Osteoblast (primary cell): ENCODE measurements around the gene CACNA1C. TPM values are rescaled to one million over a fixed set of nuclear protein-coding genes. Genes with fewer than 3 reads are reported as not detected.
A peak's percentile ranks its signal among the peaks of the same experiment; 100 is the strongest.

Experiments
- DNase-seq: peaks from one replicate; pipeline ENCODE4 v3.0.0; 2011; ENCODE audit warnings: low spot score, mixed read lengths; ENCODE audit not compliant: insufficient read length; ENCODE audit errors: missing footprints
- H2AFZ ChIP-seq: 2 replicates; pipeline ENCODE4 v1.6.0; 2011; ENCODE audit warnings: mild to moderate bottlenecking, low read length
- H3K27ac ChIP-seq: 2 replicates; pipeline ENCODE4 v1.5.1; 2011; ENCODE audit warnings: mild to moderate bottlenecking, low read depth, low read length, moderate library complexity
- H3K27me3 ChIP-seq: 2 replicates; pipeline ENCODE4 v1.6.0; 2012; ENCODE audit warnings: mild to moderate bottlenecking, control low read depth, inconsistent platforms, low read length, moderate library complexity; ENCODE audit not compliant: insufficient read depth
- H3K36me3 ChIP-seq: 2 replicates; pipeline ENCODE4 v1.5.1; 2011; ENCODE audit warnings: mild to moderate bottlenecking, low read length, control low read depth, moderate library complexity; ENCODE audit not compliant: insufficient read depth
- H3K4me1 ChIP-seq: 2 replicates; pipeline ENCODE4 v1.5.1; 2011; ENCODE audit warnings: mild to moderate bottlenecking, low read length, control low read depth, moderate library complexity; ENCODE audit not compliant: insufficient read depth
- H3K4me2 ChIP-seq: 2 replicates; pipeline ENCODE4 v1.6.0; 2011; ENCODE audit warnings: mild to moderate bottlenecking, low read length; ENCODE audit not compliant: insufficient read depth
- H3K4me3 ChIP-seq: fragments of 200-600 bp; sonication (generic); 3 replicates; pipeline ENCODE4 v1.5.1; 2012; ENCODE audit warnings: mild to moderate bottlenecking, low read length, inconsistent platforms; ENCODE audit not compliant: insufficient read depth
- H3K79me2 ChIP-seq: 2 replicates; pipeline ENCODE4 v1.6.0; 2012; ENCODE audit warnings: mild to moderate bottlenecking, low read length, control low read depth, inconsistent platforms; ENCODE audit not compliant: insufficient read depth
- H3K9me3 ChIP-seq: 2 replicates; pipeline ENCODE4 v1.5.1; 2011; ENCODE audit warnings: low read depth, low read length, control low read depth
- H4K20me1 ChIP-seq: 2 replicates; pipeline ENCODE4 v1.6.0; 2012; ENCODE audit warnings: mild to moderate bottlenecking, low read length, control low read depth; ENCODE audit not compliant: insufficient read depth
- total RNA-seq: library from RNA; depleted of rRNA; stranded (reverse); fragments of >200 nt; gene quantifications from 2 replicates; pipeline ENCODE4 v1.2.3, GENCODE V29; 2012
- TF ChIP-seq, protein P1 (sequence below): IDR thresholded peaks from 2 replicates; pipeline ENCODE4 v1.5.1; 2011; ENCODE audit warnings: mild to moderate bottlenecking, low read depth, low read length, moderate library complexity; ENCODE audit errors: extremely low read depth

The CACNA1C gene
- total RNA-seq, 1 donor: 19.2 TPM

DNA sequence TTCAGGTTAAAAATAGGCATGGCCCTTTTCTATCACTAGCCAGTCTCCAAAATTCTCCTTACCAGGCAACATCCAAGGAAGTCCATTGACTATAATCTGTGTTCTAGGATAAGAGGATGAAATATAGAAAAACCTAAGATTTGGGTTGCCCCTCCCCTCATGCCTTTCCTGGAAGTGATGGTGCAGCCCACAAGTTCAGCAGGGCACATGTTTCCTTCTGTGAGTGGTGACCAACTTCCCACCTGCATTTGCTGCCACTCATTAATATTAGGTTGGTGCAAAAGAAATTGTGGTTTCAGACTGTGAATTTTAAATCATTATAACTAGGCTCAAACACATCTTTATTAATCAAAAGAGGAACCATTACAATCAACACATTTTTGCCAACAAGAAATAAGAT is 491.4 kb downstream of the CACNA1C start:
- Histone ChIP-seq H3K36me3 (no peaks in the 10 kb centered on the region), H4K20me1 (no peaks in the 10 kb centered on the region), H3K79me2 (no peaks in the 10 kb centered on the region), H3K27me3 (no peaks in the 10 kb centered on the region), H3K4me1 (no peaks in the 10 kb centered on the region), H2AFZ (no peak overlapping the region), H3K4me3 (no peak overlapping the region), H3K27ac (no peak overlapping the region), H3K9me3 (no peaks in the 10 kb centered on the region), H3K4me2 (no peak overlapping the region)
- TF ChIP-seq, protein P1, sequence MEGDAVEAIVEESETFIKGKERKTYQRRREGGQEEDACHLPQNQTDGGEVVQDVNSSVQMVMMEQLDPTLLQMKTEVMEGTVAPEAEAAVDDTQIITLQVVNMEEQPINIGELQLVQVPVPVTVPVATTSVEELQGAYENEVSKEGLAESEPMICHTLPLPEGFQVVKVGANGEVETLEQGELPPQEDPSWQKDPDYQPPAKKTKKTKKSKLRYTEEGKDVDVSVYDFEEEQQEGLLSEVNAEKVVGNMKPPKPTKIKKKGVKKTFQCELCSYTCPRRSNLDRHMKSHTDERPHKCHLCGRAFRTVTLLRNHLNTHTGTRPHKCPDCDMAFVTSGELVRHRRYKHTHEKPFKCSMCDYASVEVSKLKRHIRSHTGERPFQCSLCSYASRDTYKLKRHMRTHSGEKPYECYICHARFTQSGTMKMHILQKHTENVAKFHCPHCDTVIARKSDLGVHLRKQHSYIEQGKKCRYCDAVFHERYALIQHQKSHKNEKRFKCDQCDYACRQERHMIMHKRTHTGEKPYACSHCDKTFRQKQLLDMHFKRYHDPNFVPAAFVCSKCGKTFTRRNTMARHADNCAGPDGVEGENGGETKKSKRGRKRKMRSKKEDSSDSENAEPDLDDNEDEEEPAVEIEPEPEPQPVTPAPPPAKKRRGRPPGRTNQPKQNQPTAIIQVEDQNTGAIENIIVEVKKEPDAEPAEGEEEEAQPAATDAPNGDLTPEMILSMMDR: no peak
- no peak for DNase-seq

DNA sequence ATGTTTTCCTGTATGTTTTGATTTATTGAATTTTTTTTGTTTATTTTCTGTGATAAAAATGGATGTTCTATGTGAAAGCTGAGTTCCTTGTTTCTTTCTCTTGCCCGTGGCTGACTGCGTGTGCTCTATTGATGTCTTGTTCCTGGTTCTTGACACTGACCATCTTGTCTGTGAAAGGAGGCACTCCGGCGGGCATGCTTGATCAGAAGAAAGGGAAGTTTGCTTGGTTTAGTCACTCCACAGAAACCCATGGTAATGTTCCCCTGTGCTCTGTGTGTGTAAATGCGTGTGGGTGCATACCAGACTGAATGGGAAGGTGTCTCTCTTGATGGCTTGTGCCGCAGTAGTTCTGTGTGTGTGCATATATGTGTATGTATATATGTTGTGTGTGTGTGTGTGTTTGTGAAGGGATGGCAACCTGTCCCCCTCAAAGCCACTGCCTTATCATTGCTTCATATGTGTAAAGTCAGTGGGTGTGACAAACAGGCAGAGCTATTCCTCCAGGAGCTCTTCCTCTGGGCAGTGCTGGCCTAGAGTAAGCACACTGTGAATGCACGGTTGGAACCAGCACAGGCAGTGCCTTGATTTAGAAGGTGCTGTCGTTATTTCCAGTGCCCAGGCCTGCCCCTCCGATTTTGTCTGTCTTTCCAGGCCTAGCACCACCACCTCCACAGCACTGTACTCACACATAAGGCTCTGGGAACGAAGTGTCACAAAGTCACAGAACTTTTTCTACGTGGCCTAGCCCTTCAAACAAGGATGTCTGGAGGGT is 494.7 kb downstream of the CACNA1C start:
- TF ChIP-seq, protein P1: no peak
- H2AFZ ChIP-seq: no peak overlapping the region
- H4K20me1 ChIP-seq: no peaks in the 10 kb centered on the region
- no peaks in the 10 kb centered on the region for H3K27me3 ChIP-seq
- H3K9me3 ChIP-seq: no peaks in the 10 kb centered on the region
- H3K27ac ChIP-seq: no peak overlapping the region
- no peak overlapping the region for H3K4me2 ChIP-seq
- H3K4me3 ChIP-seq: no peak overlapping the region
- no peaks in the 10 kb centered on the region for H3K36me3 ChIP-seq
- no peaks in the 10 kb centered on the region for H3K4me1 ChIP-seq
- no peak for DNase-seq
- no peaks in the 10 kb centered on the region for H3K79me2 ChIP-seq

DNA sequence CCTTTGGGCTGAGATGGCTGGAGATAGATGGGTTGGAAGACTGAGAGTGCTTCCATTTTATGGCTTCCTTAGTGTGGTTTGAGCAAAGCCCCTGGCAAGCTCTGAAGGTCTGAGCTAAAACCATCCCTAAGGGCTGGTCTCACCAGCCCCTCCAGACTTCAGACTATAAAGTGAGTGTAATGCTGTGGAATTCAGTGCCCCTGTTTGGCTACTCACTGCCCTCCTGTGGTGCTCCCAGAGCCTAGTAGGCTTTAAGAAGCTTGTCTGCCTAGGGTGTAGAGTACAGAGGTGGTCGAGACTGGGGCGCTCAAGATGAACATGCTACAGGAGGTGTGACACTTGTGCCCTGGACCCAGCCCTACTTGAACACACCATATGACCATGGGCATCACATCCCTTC is 495.3 kb downstream of the CACNA1C start:
- H3K27ac ChIP-seq: no peak overlapping the region
- H3K79me2 ChIP-seq: no peaks in the 10 kb centered on the region
- H3K4me2 ChIP-seq: no peak overlapping the region
- no peaks in the 10 kb centered on the region for H3K27me3 ChIP-seq
- H3K36me3 ChIP-seq: no peaks in the 10 kb centered on the region
- H3K4me3 ChIP-seq: no peak overlapping the region
- TF ChIP-seq, protein P1: peak; percentile 24
- H3K4me1 ChIP-seq: no peaks in the 10 kb centered on the region
- H4K20me1 ChIP-seq: no peaks in the 10 kb centered on the region
- no peaks in the 10 kb centered on the region for H3K9me3 ChIP-seq
- DNase-seq: no peak
- no peak overlapping the region for H2AFZ ChIP-seq

- H3K4me3 ChIP-seq: no peak overlapping the region
- DNase-seq: no peak
- no peaks in the 10 kb centered on the region for H3K4me1 ChIP-seq
- H2AFZ ChIP-seq: no peak overlapping the region
- H3K27ac ChIP-seq: no peak overlapping the region
- no peaks in the 10 kb centered on the region for H4K20me1 ChIP-seq
- TF ChIP-seq, protein P1: no peak
- H3K27me3 ChIP-seq: no peaks in the 10 kb centered on the region
- no peaks in the 10 kb centered on the region for H3K9me3 ChIP-seq
- H3K4me2 ChIP-seq: no peak overlapping the region
- H3K79me2 ChIP-seq: no peaks in the 10 kb centered on the region
- H3K36me3 ChIP-seq: peaks cover 8% of the 10 kb centered on the region
These were observed 498.0 kb downstream of the CACNA1C start for GRCh38 chr12:2550561-2551411.
